ENCODE results near the gene CPOX. TPM values are rescaled to one million over a fixed set of nuclear protein-coding genes. Genes with fewer than 3 reads are reported as not detected.

Gene CPOX
- total RNA-seq, 2 experiments from 2014 or later, result 51.1 to 52.2 TPM

- POLR2A ChIA-PET, result interaction anchor here (1.2 to 2.9 kb wide), 2 partner anchors 12 to 20 kb away, joined by 6 to 10 read pairs; partner anchors contain the start of gene CLDND1
- no peak overlapping the region for H3K27ac Mint-ChIP-seq
These were observed 58.7 kb downstream of the CPOX start for GRCh38 chr3:98534734-98535133.

DNA sequence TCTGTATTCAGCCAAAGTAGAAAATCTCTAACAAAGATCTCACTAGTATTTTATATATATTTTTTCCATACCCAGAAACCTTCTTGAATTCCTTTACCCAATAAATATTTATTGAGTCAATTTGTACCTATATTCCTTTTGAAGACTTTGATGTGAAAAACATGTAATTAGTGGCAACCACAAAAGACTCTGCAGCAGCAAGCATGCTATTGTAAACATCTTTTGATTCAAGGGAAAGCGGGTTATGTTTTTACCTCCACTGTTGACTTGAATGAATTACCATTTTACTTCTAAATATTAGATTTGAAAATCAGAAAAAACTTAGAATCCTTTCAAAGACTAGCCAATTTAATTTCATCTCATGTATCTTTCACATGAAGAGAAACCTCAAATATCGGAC lies 59.2 kb downstream of the CPOX start:
- no peaks in the 10 kb centered on the region for H3K27me3 Mint-ChIP-seq
- no peak for ATAC-seq (ENCODE audit: low read depth)
- H3K36me3 Mint-ChIP-seq, result peaks cover 35% of the 10 kb centered on the region
- H3K27ac Mint-ChIP-seq, result no peak overlapping the region
- no peak for DNase-seq
- POLR2A ChIA-PET, result interaction anchor here (1.2 to 2.9 kb wide), 2 partner anchors 11 to 20 kb away, joined by 6 to 10 read pairs; partner anchors contain the start of gene CLDND1
- H3K4me3 Mint-ChIP-seq, result no peak overlapping the region
- H3K9me3 Mint-ChIP-seq, result peaks cover 2% of the 10 kb centered on the region
- peaks cover 43% of the 10 kb centered on the region for H3K4me1 Mint-ChIP-seq

More at GRCh38 chr3:98534734-98535133, 58.7 kb downstream of the CPOX start:
- H3K9me3 Mint-ChIP-seq, result peaks cover 2% of the 10 kb centered on the region
- H3K4me3 Mint-ChIP-seq, result peak overlapping the region; percentile 45
- peaks cover 35% of the 10 kb centered on the region for H3K36me3 Mint-ChIP-seq
- no peak for ATAC-seq (ENCODE audit: low read depth)
- DNase-seq, result no peak
- H3K27me3 Mint-ChIP-seq, result no peaks in the 10 kb centered on the region
- H3K4me1 Mint-ChIP-seq, result peaks cover 44% of the 10 kb centered on the region

DNA sequence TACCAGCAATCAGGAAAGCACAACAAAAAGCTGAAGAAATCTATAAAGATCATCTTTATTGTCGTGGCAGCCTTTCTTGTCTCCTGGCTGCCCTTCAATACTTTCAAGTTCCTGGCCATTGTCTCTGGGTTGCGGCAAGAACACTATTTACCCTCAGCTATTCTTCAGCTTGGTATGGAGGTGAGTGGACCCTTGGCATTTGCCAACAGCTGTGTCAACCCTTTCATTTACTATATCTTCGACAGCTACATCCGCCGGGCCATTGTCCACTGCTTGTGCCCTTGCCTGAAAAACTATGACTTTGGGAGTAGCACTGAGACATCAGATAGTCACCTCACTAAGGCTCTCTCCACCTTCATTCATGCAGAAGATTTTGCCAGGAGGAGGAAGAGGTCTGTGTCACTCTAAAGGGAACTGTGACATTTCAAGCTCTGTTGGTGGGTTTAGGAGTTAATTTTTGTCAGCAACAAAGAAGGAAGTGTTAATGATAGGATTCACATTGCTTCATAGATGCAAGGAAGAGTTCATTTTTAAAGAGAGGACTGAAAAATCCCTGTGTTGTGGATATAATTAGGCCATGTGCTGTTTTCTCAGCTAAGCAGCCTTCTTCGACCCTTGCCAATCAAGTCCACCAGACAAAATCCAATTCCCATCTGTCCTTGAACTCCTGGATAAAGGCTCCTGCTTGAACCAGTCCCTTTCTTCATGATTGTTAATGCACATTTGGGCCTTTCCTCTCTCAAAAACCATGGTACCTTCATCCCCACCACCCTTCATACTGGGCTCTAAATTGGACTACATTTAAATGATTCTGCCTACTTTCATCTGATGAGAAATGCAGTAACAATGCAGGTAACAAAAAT lies 60.5 kb downstream of the CPOX start:
- ATAC-seq (ENCODE audit: low read depth), result no peak
- Mint-ChIP-seq H3K27me3 (no peaks in the 10 kb centered on the region), H3K27ac (peak overlapping the region; percentile 66), H3K9me3 (peaks cover 2% of the 10 kb centered on the region), H3K4me1 (peaks cover 41% of the 10 kb centered on the region), H3K36me3 (peaks cover 34% of the 10 kb centered on the region), H3K4me3 (peak overlapping the region; percentile 61)
- DNase-seq, result no peak
- POLR2A ChIA-PET, result interaction anchor here (1.1 to 2.9 kb wide), 8 partner anchors 10 to 60 kb away, joined by 3 to 21 read pairs (median 5); partner anchors contain the start of genes CLDND1 and CPOX

GRCh38 chr3:98532275-98532637 lies 61.2 kb downstream of the CPOX start:
- Mint-ChIP-seq H3K4me1 (peaks cover 41% of the 10 kb centered on the region), H3K36me3 (peaks cover 35% of the 10 kb centered on the region), H3K9me3 (peaks cover 2% of the 10 kb centered on the region), H3K4me3 (peak overlapping the region; percentile 61), H3K27ac (peak overlapping the region; percentile 66), H3K27me3 (no peaks in the 10 kb centered on the region)
- ATAC-seq (ENCODE audit: low read depth) (no peak), DNase-seq (no peak)
- POLR2A ChIA-PET, result interaction anchor here (1.1 to 2.9 kb wide), 8 partner anchors 9 to 61 kb away, joined by 3 to 21 read pairs (median 5); partner anchors contain the start of genes CLDND1 and CPOX

- peak within 1 kb of the TSS; percentile 61 for H3K4me3 Mint-ChIP-seq
- DNase-seq, result no peak
- H3K4me1 Mint-ChIP-seq, result peaks cover 36% of the 10 kb centered on the region
- peaks cover 2% of the 10 kb centered on the region for H3K9me3 Mint-ChIP-seq
- no peaks in the 10 kb centered on the region for H3K27me3 Mint-ChIP-seq
- POLR2A ChIA-PET, result interaction anchor here (1.1 to 2.9 kb wide), 7 partner anchors 9 to 62 kb away, joined by 3 to 21 read pairs (median 6); partner anchors contain the start of genes CLDND1 and CPOX
- peak within 1 kb of the TSS; percentile 66 for H3K27ac Mint-ChIP-seq
- H3K36me3 Mint-ChIP-seq, result peaks cover 38% of the 10 kb centered on the region
- peak; percentile 35 for ATAC-seq (ENCODE audit: low read depth)
These were observed 61.7 kb downstream of the CPOX start, which contains the start of gene GPR15 for GRCh38 chr3:98531622-98532274. TSS of gene GPR15 (plus strand) at chr3:98531978. CDS start at chr3:98532034, 56 bp downstream.

- Mint-ChIP-seq H3K4me1 (peaks cover 31% of the 10 kb centered on the region), H3K9me3 (peaks cover 3% of the 10 kb centered on the region), H3K36me3 (peaks cover 39% of the 10 kb centered on the region), H3K4me3 (peak overlapping the region; percentile 28), H3K27ac (no peak overlapping the region), H3K27me3 (no peaks in the 10 kb centered on the region)
- ATAC-seq (ENCODE audit: low read depth) (no peak), DNase-seq (no peak)
- POLR2A ChIA-PET, result interaction anchor here (0.6 kb wide), 2 partner anchors 22 to 25 kb away, joined by 3 read pairs; no protein-coding TSS in a partner anchor
These were observed 62.7 kb downstream of the CPOX start for GRCh38 chr3:98530676-98531075.

DNA sequence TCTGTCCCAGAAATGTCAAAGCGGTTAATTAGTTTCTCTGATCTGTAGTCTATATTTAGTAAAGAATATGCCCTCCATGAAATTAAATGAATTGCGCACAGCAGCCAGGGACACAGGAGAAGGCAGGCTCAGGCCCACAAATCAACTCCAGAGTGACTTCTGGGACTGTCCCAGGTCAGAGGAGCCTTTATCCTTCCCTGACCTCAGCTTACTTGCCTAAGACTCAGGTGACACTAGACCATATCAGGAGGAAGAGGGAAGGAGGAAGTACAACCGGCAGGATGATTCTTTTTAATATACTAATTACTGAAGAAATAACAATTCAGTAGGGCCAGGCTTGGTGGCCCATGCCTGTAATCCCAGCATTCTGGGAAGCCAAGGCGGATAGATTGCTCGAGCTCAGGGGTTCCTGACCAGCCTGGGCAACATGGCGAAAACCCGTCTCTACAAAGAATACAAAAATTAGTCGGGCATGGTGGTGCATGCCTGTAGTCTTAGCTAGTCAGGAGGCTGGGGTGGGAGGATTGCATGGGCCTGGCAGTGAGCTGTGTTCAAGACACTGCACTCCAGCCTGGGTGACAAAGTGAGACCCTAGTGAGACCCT lies 63.5 kb downstream of the CPOX start:
- H3K4me3 Mint-ChIP-seq, result peak overlapping the region; percentile 59
- no peak for DNase-seq
- no peak for ATAC-seq (ENCODE audit: low read depth)
- H3K27me3 Mint-ChIP-seq, result no peaks in the 10 kb centered on the region
- peaks cover 37% of the 10 kb centered on the region for H3K4me1 Mint-ChIP-seq
- POLR2A ChIA-PET, result interaction anchor here (0.6 kb wide), 2 partner anchors 23 to 25 kb away, joined by 3 read pairs; no protein-coding TSS in a partner anchor
- peaks cover 5% of the 10 kb centered on the region for H3K9me3 Mint-ChIP-seq
- H3K36me3 Mint-ChIP-seq, result peaks cover 41% of the 10 kb centered on the region
- peak overlapping the region; percentile 47 for H3K27ac Mint-ChIP-seq

Other genes with a start within 250 kb of the CPOX start
- gene OR5K4, start 239.8 kb downstream of the CPOX start, total RNA-seq, result not detected
- gene OR5K3, start 202.9 kb downstream of the CPOX start, total RNA-seq, result not detected
- not detected for gene OR5K1, start 130.4 kb downstream of the CPOX start, total RNA-seq
- not detected for gene OR5K2, start 95.9 kb downstream of the CPOX start, total RNA-seq
- 100 to 1,000 TPM; 534 to 542 TPM for gene CLDND1, start 70.7 kb downstream of the CPOX start, total RNA-seq
- gene GPR15, start 61.6 kb downstream of the CPOX start, total RNA-seq, result 10 to 100 TPM; 40.6 to 44.1 TPM
- gene ST3GAL6, start 169.7 kb upstream of the CPOX start, total RNA-seq, result under 1 TPM; 0.62 to 0.69 TPM